Astrocyte (in vitro differentiated cells and primary cell): ENCODE data around the gene CACNA1C. TPM values are rescaled to one million over a fixed set of nuclear protein-coding genes. Genes with fewer than 3 reads are reported as not detected.

Source experiments
- DNase-seq: peaks from one replicate; pipeline ENCODE4 v3.0.0-alpha.2; 2010; ENCODE audit warnings: low read depth
- FAIRE-seq: peaks from 2 replicates; lab custom pipeline; 2011; peaks lifted over from hg19 to GRCh38; lab: Jason Lieb, UNC
- H2AFZ ChIP-seq: 2 replicates; pipeline ENCODE4 v1.6.0; 2012; ENCODE audit warnings: low read depth, low read length, inconsistent platforms
- H3K27ac ChIP-seq: 2 replicates; pipeline ENCODE4 v1.5.1; 2011; ENCODE audit warnings: low read depth, low read length, inconsistent platforms
- H3K27me3 ChIP-seq: 2 replicates; pipeline ENCODE4 v1.6.0; 2011; ENCODE audit warnings: low read length, inconsistent platforms; ENCODE audit not compliant: insufficient read depth
- H3K36me3 ChIP-seq: 2 replicates; pipeline ENCODE4 v1.5.1; 2011; ENCODE audit warnings: low read length, inconsistent platforms; ENCODE audit not compliant: insufficient read depth
- H3K4me1 ChIP-seq: 2 replicates; pipeline ENCODE4 v1.5.1; 2011; ENCODE audit warnings: low read length, inconsistent platforms; ENCODE audit not compliant: insufficient read depth
- H3K4me2 ChIP-seq: 2 replicates; pipeline ENCODE4 v1.6.0; 2012; ENCODE audit warnings: low read length, inconsistent platforms
- H3K4me3 ChIP-seq: 2 replicates; pipeline ENCODE4 v1.5.1; 2011; ENCODE audit warnings: low read depth, mild to moderate bottlenecking, low read length, inconsistent platforms; ENCODE audit not compliant: insufficient read depth
- H3K79me2 ChIP-seq: 2 replicates; pipeline ENCODE4 v1.6.0; 2012; ENCODE audit warnings: mild to moderate bottlenecking, low read length, inconsistent platforms; ENCODE audit not compliant: insufficient read depth
- H3K9ac ChIP-seq: 2 replicates; pipeline ENCODE4 v1.6.0; 2012; ENCODE audit warnings: mild to moderate bottlenecking, low read length, inconsistent platforms
- H3K9me3 ChIP-seq: 2 replicates; pipeline ENCODE4 v1.5.1; 2012; ENCODE audit warnings: low read depth, mild to moderate bottlenecking, low read length, inconsistent platforms; ENCODE audit not compliant: insufficient read depth
- H4K20me1 ChIP-seq: 2 replicates; pipeline ENCODE4 v1.6.0; 2012; ENCODE audit warnings: low read length, inconsistent platforms; ENCODE audit not compliant: insufficient read depth
- H3K27ac Mint-ChIP-seq: one replicate; pipeline ENCODE4 v1.8.0; 2021; ENCODE audit warnings: mild to moderate bottlenecking, mixed read lengths; ENCODE audit not compliant: unreplicated experiment
- H3K27me3 Mint-ChIP-seq: one replicate; pipeline ENCODE4 v1.8.0; 2021; ENCODE audit warnings: low read depth, mixed read lengths; ENCODE audit not compliant: unreplicated experiment
- H3K36me3 Mint-ChIP-seq: one replicate; pipeline ENCODE4 v1.8.0; 2021; ENCODE audit warnings: low read depth, mixed read lengths; ENCODE audit not compliant: unreplicated experiment
- H3K4me1 Mint-ChIP-seq: one replicate; pipeline ENCODE4 v1.8.0; 2021; ENCODE audit warnings: low read depth, mixed read lengths; ENCODE audit not compliant: unreplicated experiment
- H3K4me3 Mint-ChIP-seq: one replicate; pipeline ENCODE4 v1.8.0; 2021; ENCODE audit warnings: mild to moderate bottlenecking, moderate library complexity, mixed read lengths; ENCODE audit not compliant: unreplicated experiment
- H3K9me3 Mint-ChIP-seq: one replicate; pipeline ENCODE4 v1.8.0; 2021; ENCODE audit warnings: mild to moderate bottlenecking, mixed read lengths; ENCODE audit not compliant: unreplicated experiment
- EZH2 ChIP-seq: IDR thresholded peaks from 2 replicates; pipeline ENCODE4 v1.6.1; 2012; ENCODE audit warnings: mild to moderate bottlenecking, low read length, inconsistent platforms; ENCODE audit not compliant: insufficient read depth
- total RNA-seq: library from RNA; stranded (reverse); gene quantifications from 2 replicates; pipeline ENCODE4 v1.2.1, GENCODE V29; 2021
- TF ChIP-seq, protein P1 (sequence below): IDR thresholded peaks from 2 replicates; pipeline ENCODE4 v1.5.1; 2011; ENCODE audit warnings: low read depth, mild to moderate bottlenecking, inconsistent platforms, low read length, moderate library complexity; ENCODE audit not compliant: insufficient read depth

The CACNA1C gene
- total RNA-seq, 1 donor from 2014 or later: 2.1 TPM

DNA sequence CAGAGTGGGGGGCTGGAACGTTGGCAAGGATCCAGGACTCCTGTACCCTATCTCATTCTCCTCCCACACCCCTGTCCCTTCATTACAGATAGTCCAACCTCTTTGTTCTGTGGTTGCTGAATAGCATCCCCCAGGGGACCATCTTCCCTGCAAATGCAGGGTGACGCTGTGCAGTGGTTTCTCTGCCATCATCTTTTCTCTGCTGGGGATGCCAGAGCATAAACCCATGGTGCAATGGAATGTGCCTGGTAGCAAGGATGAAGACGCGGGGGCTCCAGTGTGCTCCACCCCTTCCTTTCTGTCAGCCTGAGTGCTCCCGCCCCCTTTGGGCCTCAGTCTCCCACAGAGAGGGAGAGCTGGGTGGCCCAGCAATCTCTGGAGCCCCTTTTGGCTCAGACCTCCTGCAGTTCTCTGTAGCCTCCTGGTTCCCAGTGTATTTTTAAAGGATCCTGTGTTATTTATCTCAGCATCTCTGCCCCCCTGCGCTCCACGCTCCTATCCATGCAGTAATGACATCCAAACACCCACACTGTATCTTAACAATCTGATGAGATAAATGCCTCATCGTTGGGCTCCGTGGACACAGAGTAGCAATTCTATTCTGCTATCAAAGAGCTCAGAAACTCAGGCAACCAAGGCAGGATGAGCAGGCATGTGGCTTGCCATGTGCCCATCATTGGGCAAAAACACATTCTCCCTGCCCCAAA, 212.8 kb downstream of the CACNA1C start:
- Histone ChIP-seq H3K36me3 (no peaks in the 10 kb centered on the region), H3K27me3 (no peaks in the 10 kb centered on the region), H2AFZ (no peak overlapping the region), H3K9me3 (no peaks in the 10 kb centered on the region), H3K4me3 (no peak overlapping the region), H3K79me2 (no peaks in the 10 kb centered on the region), H3K27ac (peak overlapping the region; percentile 87), H4K20me1 (no peaks in the 10 kb centered on the region), H3K4me2 (peak overlapping the region; percentile 74), H3K9ac (peak overlapping the region; percentile 70), H3K4me1 (peaks cover 57% of the 10 kb centered on the region)
- Mint-ChIP-seq H3K36me3 (no peaks in the 10 kb centered on the region), H3K4me3 (no peak overlapping the region), H3K4me1 (peaks cover 39% of the 10 kb centered on the region), H3K27ac (peak overlapping the region; percentile 41), H3K27me3 (peaks cover 6% of the 10 kb centered on the region), H3K9me3 (peaks cover 3% of the 10 kb centered on the region)
- FAIRE-seq (peak; percentile 83), DNase-seq (peak; percentile 69)
- TF ChIP-seq, protein P1, sequence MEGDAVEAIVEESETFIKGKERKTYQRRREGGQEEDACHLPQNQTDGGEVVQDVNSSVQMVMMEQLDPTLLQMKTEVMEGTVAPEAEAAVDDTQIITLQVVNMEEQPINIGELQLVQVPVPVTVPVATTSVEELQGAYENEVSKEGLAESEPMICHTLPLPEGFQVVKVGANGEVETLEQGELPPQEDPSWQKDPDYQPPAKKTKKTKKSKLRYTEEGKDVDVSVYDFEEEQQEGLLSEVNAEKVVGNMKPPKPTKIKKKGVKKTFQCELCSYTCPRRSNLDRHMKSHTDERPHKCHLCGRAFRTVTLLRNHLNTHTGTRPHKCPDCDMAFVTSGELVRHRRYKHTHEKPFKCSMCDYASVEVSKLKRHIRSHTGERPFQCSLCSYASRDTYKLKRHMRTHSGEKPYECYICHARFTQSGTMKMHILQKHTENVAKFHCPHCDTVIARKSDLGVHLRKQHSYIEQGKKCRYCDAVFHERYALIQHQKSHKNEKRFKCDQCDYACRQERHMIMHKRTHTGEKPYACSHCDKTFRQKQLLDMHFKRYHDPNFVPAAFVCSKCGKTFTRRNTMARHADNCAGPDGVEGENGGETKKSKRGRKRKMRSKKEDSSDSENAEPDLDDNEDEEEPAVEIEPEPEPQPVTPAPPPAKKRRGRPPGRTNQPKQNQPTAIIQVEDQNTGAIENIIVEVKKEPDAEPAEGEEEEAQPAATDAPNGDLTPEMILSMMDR: no peak
- TF ChIP-seq EZH2: no peak

DNA sequence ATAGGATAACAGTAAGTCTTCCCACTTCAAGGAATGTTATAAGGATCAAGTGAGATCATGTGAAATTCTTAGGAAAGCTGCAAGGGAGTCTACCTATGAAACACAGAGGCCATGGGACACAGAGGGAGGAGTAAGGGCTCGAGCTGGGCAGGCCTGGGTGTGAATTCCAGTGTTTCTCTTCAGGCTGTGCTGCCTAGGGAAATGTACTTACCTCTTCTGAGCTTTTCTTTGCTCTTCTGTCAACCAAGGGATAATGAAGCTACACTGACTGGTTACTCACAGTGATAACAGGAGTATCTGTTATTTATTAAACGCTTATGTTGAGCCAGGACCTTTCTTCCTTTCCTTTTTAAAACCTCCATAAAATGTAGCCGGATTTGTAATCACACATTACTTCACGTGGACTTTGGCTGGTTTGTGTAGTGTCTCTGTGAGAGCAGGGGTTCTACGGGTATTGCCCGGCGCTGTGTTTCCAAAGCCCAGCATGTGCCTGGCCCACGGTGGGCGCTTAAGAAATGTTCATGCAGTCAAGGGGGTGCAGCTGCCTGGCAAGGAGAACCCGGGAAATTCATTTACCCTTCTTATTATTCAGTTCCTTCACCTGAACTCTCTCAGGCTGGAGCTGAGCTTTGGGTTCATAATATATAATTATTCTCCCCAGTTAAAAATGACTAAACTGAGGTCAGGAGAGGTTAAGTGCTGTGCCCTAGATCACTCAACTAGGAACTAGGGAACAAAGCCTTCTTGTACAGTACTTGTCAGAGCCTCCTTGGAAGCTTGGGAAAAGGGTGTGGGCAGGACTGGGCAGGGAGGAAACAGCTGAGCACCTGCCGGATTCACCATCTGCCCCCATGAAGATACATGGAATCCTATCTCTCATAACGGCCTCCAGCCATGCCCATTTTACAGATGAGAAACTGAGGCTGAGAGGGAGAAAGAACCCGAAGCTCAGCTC, 214.2 kb downstream of the CACNA1C start:
- H3K4me3 ChIP-seq: no peak overlapping the region
- no peak overlapping the region for H2AFZ ChIP-seq
- H3K27ac ChIP-seq: peak overlapping the region; percentile 90
- Mint-ChIP-seq H3K27ac (no peak overlapping the region), H3K4me1 (peaks cover 39% of the 10 kb centered on the region), H3K9me3 (peaks cover 3% of the 10 kb centered on the region), H3K4me3 (no peak overlapping the region), H3K27me3 (peaks cover 12% of the 10 kb centered on the region), H3K36me3 (no peaks in the 10 kb centered on the region)
- DNase-seq: no peak
- peaks cover 57% of the 10 kb centered on the region for H3K4me1 ChIP-seq
- H3K79me2 ChIP-seq: no peaks in the 10 kb centered on the region
- no peaks in the 10 kb centered on the region for H3K27me3 ChIP-seq
- TF ChIP-seq, protein P1: no peak
- no peak for TF ChIP-seq EZH2
- no peaks in the 10 kb centered on the region for H3K36me3 ChIP-seq
- peak overlapping the region; percentile 72 for H3K9ac ChIP-seq
- no peak for FAIRE-seq
- H3K9me3 ChIP-seq: no peaks in the 10 kb centered on the region
- no peaks in the 10 kb centered on the region for H4K20me1 ChIP-seq
- peak overlapping the region; percentile 59 for H3K4me2 ChIP-seq
